Peyer's patch (tissue), 4 donors: ENCODE results near the gene CDKN2A.

Experiments used
- CTCF ChIP-seq, 6 experiments: fragments of 450-650 bp in 4 of 6; fragments of 200-600 bp in 2 of 6; sonication (generic) in 1 of 6; IDR thresholded peaks; one replicate each; pipeline ENCODE4 v1.5.1; 2017 to 2019; ENCODE audit warnings: antibody characterized with exemption in 6 of 6, mild to moderate bottlenecking in 3 of 6, moderate library complexity in 1 of 6
- POLR2A ChIP-seq, 2 donors: fragments of 450-650 bp; IDR thresholded peaks; one replicate each; pipeline ENCODE4 v1.5.1; 2017; ENCODE audit warnings: antibody characterized with exemption in 2 of 2, mild to moderate bottlenecking in 2 of 2, moderate library complexity in 2 of 2

DNA sequence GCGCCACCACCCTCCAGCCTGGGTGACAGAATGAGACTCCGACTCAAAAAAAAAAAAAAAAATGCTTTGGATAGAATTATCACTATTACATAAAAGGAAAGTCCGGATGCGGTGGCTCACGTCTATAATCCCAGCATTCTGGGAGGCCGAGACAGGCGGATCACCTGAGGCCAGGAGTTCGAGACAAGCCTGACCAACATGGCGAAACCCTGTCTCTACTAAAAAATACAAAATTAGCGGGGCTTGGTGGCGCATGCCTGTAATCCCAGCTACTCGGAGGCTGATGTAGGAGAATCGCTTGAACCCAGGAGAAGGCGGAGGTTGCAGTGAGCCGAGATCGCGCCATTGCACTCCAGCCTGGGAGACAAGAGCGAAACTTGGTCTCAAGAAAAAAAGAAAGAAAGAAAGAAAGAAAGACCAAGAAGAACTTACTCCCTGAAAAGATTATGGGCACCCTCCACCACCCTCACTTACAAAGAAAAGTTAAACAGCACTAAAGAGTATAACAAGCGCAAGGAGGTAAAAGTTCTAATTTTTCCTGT is 17.8 kb downstream of the CDKN2A start:
- TF ChIP-seq CTCF (IDR thresholded peaks at IDR 0.05): no peak
- no peak for TF ChIP-seq POLR2A (IDR thresholded peaks at IDR 0.05)
